ENCODE data around the gene ZFAND6. TPM values are rescaled to one million over a fixed set of nuclear protein-coding genes. Genes with fewer than 3 reads are reported as not detected.
"Not testable (repeated sequence)": the region's sequence is repeated elsewhere in the genome, so short reads cannot be mapped to it uniquely, and the experiment has no call there.

ZFAND6 gene
- total and polyA plus RNA-seq, 2 donors (not counting 1 experiment from before 2014, with no cell fraction given): 125 to 325 TPM

GRCh38 chr15:80154336-80154735 is 94.9 kb downstream of the ZFAND6 start:
- TF ChIP-seq EZH2 (IDR thresholded peaks at IDR 0.05; ENCODE audit: low read length, missing control alignments): no peak
- no peak for TF ChIP-seq CTCF (conservative IDR thresholded peaks at IDR 0.05 in 1 of 2, IDR thresholded peaks at IDR 0.05 in 1 of 2; ENCODE audit: low read depth in 1 of 2, low read length in 2 of 2)
- Histone ChIP-seq H2AFZ (ENCODE audit: low read length) (no peak overlapping the region), H3K9ac (ENCODE audit: insufficient read depth, low read length) (no peak overlapping the region), H3K27me3 (ENCODE audit: control insufficient read depth, insufficient read depth, low read length) (no peaks in the 10 kb centered on the region), H3K4me3 (replicated peaks in 1 of 4; ENCODE audit: control extremely low read depth in 1 of 4, insufficient read depth in 1 of 4, low read depth in 3 of 4, low read length in 4 of 4) (peak overlapping the region in 2 of 4 experiments; percentile 74 to 76), H3K4me2 (ENCODE audit: extremely low read depth, insufficient read depth, low read length) (peak overlapping the region; percentile 80), H3K9me3 (ENCODE audit: control insufficient read depth, insufficient read depth, low read depth, low read length) (no peaks in the 10 kb centered on the region), H3K36me3 (ENCODE audit: control insufficient read depth, insufficient read depth, low read length) (no peaks in the 10 kb centered on the region), H3K4me1 (ENCODE audit: control insufficient read depth, extremely low read depth, insufficient read depth, low read length) (peaks cover 7% of the 10 kb centered on the region), H4K20me1 (ENCODE audit: control insufficient read depth, extremely low read depth, insufficient read depth, low read length) (no peaks in the 10 kb centered on the region), H3K79me2 (ENCODE audit: control insufficient read depth, insufficient read depth, low read length) (no peaks in the 10 kb centered on the region), H3K27ac (ENCODE audit: insufficient read depth, low read length) (no peak overlapping the region)
- peak in 1 of 2 donors; percentile 35 for DNase-seq (ENCODE audit: low read depth in 2 of 2)

- Histone ChIP-seq H3K4me2 (ENCODE audit: extremely low read depth, insufficient read depth, low read length) (no peak overlapping the region), H3K79me2 (ENCODE audit: control insufficient read depth, insufficient read depth, low read length) (no peaks in the 10 kb centered on the region), H3K9ac (ENCODE audit: insufficient read depth, low read length) (no peak overlapping the region), H2AFZ (ENCODE audit: low read length) (no peak overlapping the region), H3K4me1 (ENCODE audit: control insufficient read depth, extremely low read depth, insufficient read depth, low read length) (peaks cover 7% of the 10 kb centered on the region), H3K27me3 (ENCODE audit: control insufficient read depth, insufficient read depth, low read length) (no peaks in the 10 kb centered on the region), H4K20me1 (ENCODE audit: control insufficient read depth, extremely low read depth, insufficient read depth, low read length) (no peaks in the 10 kb centered on the region), H3K27ac (ENCODE audit: insufficient read depth, low read length) (no peak overlapping the region), H3K9me3 (ENCODE audit: control insufficient read depth, insufficient read depth, low read depth, low read length) (no peaks in the 10 kb centered on the region), H3K4me3 (replicated peaks in 1 of 4; ENCODE audit: control extremely low read depth in 1 of 4, insufficient read depth in 1 of 4, low read depth in 3 of 4, low read length in 4 of 4) (no peak overlapping the region), H3K36me3 (ENCODE audit: control insufficient read depth, insufficient read depth, low read length) (peaks cover 5% of the 10 kb centered on the region)
- DNase-seq (ENCODE audit: low read depth in 2 of 2): no peak
- no peak for TF ChIP-seq EZH2 (IDR thresholded peaks at IDR 0.05; ENCODE audit: low read length, missing control alignments)
- no peak for TF ChIP-seq CTCF (conservative IDR thresholded peaks at IDR 0.05 in 1 of 2, IDR thresholded peaks at IDR 0.05 in 1 of 2; ENCODE audit: low read depth in 1 of 2, low read length in 2 of 2)
Observed at GRCh38 chr15:80155001-80155377, 95.5 kb downstream of the ZFAND6 start.

- H3K36me3 ChIP-seq (ENCODE audit: control insufficient read depth, insufficient read depth, low read length); H3K4me3 ChIP-seq (replicated peaks in 1 of 4; ENCODE audit: control extremely low read depth in 1 of 4, insufficient read depth in 1 of 4, low read depth in 3 of 4, low read length in 4 of 4); H3K27me3 ChIP-seq (ENCODE audit: control insufficient read depth, insufficient read depth, low read length); H2AFZ ChIP-seq (ENCODE audit: low read length); H4K20me1 ChIP-seq (ENCODE audit: control insufficient read depth, extremely low read depth, insufficient read depth, low read length); H3K9me3 ChIP-seq (ENCODE audit: control insufficient read depth, insufficient read depth, low read depth, low read length); H3K27ac ChIP-seq (ENCODE audit: insufficient read depth, low read length); H3K79me2 ChIP-seq (ENCODE audit: control insufficient read depth, insufficient read depth, low read length); H3K4me2 ChIP-seq (ENCODE audit: extremely low read depth, insufficient read depth, low read length); H3K9ac ChIP-seq (ENCODE audit: insufficient read depth, low read length): not testable (repeated sequence)
- H3K4me1 ChIP-seq (ENCODE audit: control insufficient read depth, extremely low read depth, insufficient read depth, low read length): peaks cover 13% of the 10 kb centered on the region
- DNase-seq (ENCODE audit: low read depth in 2 of 2): peak in 1 of 2 donors; percentile 64
Observed at GRCh38 chr15:80155378-80156175, 96.1 kb downstream of the ZFAND6 start.
